ENCODE data around the gene CATSPERB. TPM values are rescaled to one million over a fixed set of nuclear protein-coding genes. Genes with fewer than 3 reads are reported as not detected.

Gene CATSPERB
- total RNA-seq, 4 donors from 2014 or later = 0.11 to 2.9 (median 0.91) TPM

DNA sequence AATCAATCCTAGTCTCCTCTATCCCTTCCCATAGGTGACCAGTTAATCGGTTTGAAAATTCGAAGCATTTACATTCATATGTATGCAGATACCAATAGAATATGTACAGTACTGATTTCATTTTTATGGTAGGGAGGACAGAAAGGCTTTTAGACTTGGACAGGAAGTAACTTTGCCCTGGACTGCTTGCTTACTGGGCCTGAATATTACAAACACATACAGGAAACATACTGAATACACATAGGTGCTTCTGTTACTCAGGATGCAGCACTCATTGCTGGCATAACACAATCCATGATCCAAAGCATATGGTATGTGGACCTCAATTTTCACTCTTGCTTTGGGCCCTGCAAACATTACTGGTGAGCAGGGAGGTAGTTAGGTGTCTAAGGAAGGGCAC lies 71.1 kb downstream of the CATSPERB start:
- no peak for DNase-seq (ENCODE audit: extremely low spot score)

DNA sequence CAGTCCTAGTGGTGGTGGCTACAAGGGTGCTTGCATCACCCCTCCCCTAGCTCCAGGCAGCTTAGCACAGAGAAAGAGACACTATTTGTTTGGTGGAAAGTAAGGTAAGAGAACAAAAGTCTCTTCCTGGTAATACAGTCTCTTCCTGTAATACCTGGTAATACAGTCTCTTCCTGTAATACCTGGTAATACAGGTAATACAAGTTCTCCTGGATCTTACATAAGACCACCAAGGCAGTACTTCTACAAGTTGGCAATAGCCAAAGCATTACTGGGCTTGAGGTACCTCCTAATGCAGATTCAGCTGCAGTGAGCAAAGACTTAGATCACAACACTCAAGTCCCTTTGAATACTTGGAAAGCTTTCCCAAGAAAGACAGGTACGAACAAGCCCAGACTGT lies 77.0 kb downstream of the CATSPERB start:
- 88% methylated on average over 1 of the region's 1 CpG for whole genome bisulfite sequencing
- Histone ChIP-seq H3K27me3 (no peaks in the 10 kb centered on the region), H3K9me3 (no peaks in the 10 kb centered on the region), H3K4me3 (no peak overlapping the region), H3K36me3 (no peaks in the 10 kb centered on the region), H3K4me1 (peaks cover 0 to 5% (median 4%) of the 10 kb centered on the region in 4 donors), H3K27ac (replicated peaks in 1 of 4) (no peak overlapping the region)
- DNase-seq (ENCODE audit: extremely low spot score) = no peak
- intact Hi-C loops (cut with DNase I) = loop anchor here (5.0 kb wide), 1 partner anchor 342 kb away; no protein-coding TSS in a partner anchor
- TF ChIP-seq POLR2AphosphoS5 (IDR thresholded peaks at IDR 0.05) (no peak), EP300 (IDR thresholded peaks at IDR 0.05) (no peak), POLR2A (IDR thresholded peaks at IDR 0.05; ENCODE audit: low read depth) (no peak)
- TF ChIP-seq, protein P1, sequence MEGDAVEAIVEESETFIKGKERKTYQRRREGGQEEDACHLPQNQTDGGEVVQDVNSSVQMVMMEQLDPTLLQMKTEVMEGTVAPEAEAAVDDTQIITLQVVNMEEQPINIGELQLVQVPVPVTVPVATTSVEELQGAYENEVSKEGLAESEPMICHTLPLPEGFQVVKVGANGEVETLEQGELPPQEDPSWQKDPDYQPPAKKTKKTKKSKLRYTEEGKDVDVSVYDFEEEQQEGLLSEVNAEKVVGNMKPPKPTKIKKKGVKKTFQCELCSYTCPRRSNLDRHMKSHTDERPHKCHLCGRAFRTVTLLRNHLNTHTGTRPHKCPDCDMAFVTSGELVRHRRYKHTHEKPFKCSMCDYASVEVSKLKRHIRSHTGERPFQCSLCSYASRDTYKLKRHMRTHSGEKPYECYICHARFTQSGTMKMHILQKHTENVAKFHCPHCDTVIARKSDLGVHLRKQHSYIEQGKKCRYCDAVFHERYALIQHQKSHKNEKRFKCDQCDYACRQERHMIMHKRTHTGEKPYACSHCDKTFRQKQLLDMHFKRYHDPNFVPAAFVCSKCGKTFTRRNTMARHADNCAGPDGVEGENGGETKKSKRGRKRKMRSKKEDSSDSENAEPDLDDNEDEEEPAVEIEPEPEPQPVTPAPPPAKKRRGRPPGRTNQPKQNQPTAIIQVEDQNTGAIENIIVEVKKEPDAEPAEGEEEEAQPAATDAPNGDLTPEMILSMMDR (IDR thresholded peaks at IDR 0.05) = no peak

More for the DNA sequence above, 71.1 kb downstream of the CATSPERB start:
- no peaks in the 10 kb centered on the region for H3K4me1 ChIP-seq
- no peak overlapping the region for H3K27ac ChIP-seq (replicated peaks in 1 of 4)
- intact Hi-C loops (cut with DNase I) = no loop called here
- H3K4me3 ChIP-seq = no peak overlapping the region
- no peaks in the 10 kb centered on the region for H3K9me3 ChIP-seq
- TF ChIP-seq POLR2A (IDR thresholded peaks at IDR 0.05; ENCODE audit: low read depth) (no peak), EP300 (IDR thresholded peaks at IDR 0.05) (no peak), POLR2AphosphoS5 (IDR thresholded peaks at IDR 0.05) (no peak)
- TF ChIP-seq, protein P1 (IDR thresholded peaks at IDR 0.05) = no peak
- WGBS = 89% methylated on average over 2 of the region's 2 CpGs
- no peaks in the 10 kb centered on the region for H3K27me3 ChIP-seq
- no peaks in the 10 kb centered on the region for H3K36me3 ChIP-seq

DNA sequence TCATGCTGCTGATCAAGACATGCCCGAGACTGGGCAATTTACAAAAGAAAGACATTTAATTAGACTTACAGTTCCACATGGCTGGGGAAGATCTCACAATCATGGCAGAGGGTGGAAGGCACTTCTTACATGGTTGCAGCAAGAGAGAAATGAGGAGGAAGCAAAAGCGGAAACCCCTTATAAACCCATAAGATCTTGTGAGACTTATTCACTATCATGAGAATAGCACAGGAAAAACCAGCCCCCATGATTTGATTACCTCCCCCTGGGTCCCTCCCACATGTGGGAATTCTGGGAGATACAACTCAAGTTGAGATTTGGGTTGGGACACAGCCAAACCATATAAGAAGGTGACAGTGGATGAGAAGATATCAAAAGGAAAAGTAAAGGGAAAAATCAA lies 78.4 kb downstream of the CATSPERB start:
- TF ChIP-seq EP300 (IDR thresholded peaks at IDR 0.05) = no peak
- TF ChIP-seq, protein P1 (IDR thresholded peaks at IDR 0.05) = no peak
- TF ChIP-seq POLR2AphosphoS5 (IDR thresholded peaks at IDR 0.05) = no peak
- no peak for TF ChIP-seq POLR2A (IDR thresholded peaks at IDR 0.05; ENCODE audit: low read depth)

DNA sequence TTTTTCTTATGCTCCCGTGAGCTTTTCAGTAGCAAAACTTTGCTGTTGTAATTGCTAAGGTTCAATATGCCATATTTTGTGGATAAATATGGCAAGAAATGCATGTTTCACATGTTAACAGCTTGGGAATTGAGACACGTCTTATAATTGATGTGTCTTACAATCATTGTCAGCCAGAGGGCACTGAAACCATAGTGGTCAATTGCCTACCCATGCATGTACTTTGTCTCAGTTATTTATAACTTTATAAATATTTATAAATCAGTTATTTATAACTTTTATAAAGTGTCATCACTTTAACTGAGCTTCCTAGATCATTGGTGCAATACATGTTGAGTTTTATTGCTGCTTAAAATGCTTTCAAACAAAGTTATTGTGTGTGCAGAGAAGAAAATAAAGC lies 82.0 kb downstream of the CATSPERB start:
- 4% methylated on average over 2 of the region's 2 CpGs for whole genome bisulfite sequencing
- TF ChIP-seq POLR2A (IDR thresholded peaks at IDR 0.05; ENCODE audit: low read depth) = no peak
- no peak for TF ChIP-seq EP300 (IDR thresholded peaks at IDR 0.05)
- TF ChIP-seq, protein P1 (IDR thresholded peaks at IDR 0.05) = peak; percentile 66 to 75 (median 67)
- Histone ChIP-seq H3K4me1 (peaks cover 0 to 7% (median 5%) of the 10 kb centered on the region in 4 donors), H3K27me3 (no peaks in the 10 kb centered on the region), H3K36me3 (no peaks in the 10 kb centered on the region), H3K9me3 (no peaks in the 10 kb centered on the region), H3K4me3 (no peak overlapping the region), H3K27ac (replicated peaks in 1 of 4) (no peak overlapping the region)
- intact Hi-C loops (cut with DNase I) = loop anchor here (2.0 to 5.0 kb wide), 2 partner anchors 261 to 347 kb away; no protein-coding TSS in a partner anchor
- DNase-seq (ENCODE audit: extremely low spot score) = no peak

More for the DNA sequence above, 78.4 kb downstream of the CATSPERB start:
- 97% methylated on average over 2 of the region's 2 CpGs for WGBS
- H3K4me3 ChIP-seq = no peak overlapping the region
- no peaks in the 10 kb centered on the region for H3K27me3 ChIP-seq
- no peaks in the 10 kb centered on the region for H3K9me3 ChIP-seq
- no peaks in the 10 kb centered on the region for H3K36me3 ChIP-seq
- intact Hi-C loops (cut with DNase I) = loop anchor here (5.0 kb wide), 1 partner anchor 344 kb away; no protein-coding TSS in a partner anchor
- DNase-seq (ENCODE audit: extremely low spot score) = no peak
- H3K27ac ChIP-seq (replicated peaks in 1 of 4) = no peak overlapping the region
- H3K4me1 ChIP-seq = peaks cover 0 to 7% (median 5%) of the 10 kb centered on the region in 4 donors

DNA sequence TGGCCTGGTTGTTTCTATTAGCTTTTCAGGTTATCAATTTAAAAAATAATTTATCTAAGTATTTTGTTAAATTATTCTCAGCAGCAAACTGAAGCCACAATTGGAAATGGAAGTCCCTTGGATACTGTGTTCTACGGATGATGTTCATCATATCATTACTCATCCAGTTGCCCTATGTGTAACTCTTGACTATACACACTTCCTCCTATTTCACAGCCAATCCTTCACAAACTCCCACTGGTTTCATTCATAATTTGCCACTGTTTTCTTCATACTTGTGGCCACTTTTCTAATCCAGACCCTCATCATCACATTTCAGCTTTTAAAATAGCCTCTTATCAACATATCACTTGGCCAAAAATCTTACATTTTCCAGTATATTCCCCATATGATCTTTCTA lies 84.0 kb downstream of the CATSPERB start:
- Histone ChIP-seq H3K9me3 (no peaks in the 10 kb centered on the region), H3K4me1 (peaks cover 0 to 7% (median 5%) of the 10 kb centered on the region in 4 donors), H3K27me3 (no peaks in the 10 kb centered on the region), H3K4me3 (no peak overlapping the region), H3K36me3 (no peaks in the 10 kb centered on the region), H3K27ac (replicated peaks in 1 of 4) (no peak overlapping the region)
- intact Hi-C loops (cut with DNase I) = no loop called here
- no peak for DNase-seq (ENCODE audit: extremely low spot score)
- 81% methylated on average over 1 of the region's 1 CpG for WGBS
- TF ChIP-seq, protein P1 (IDR thresholded peaks at IDR 0.05) = no peak
- TF ChIP-seq EP300 (IDR thresholded peaks at IDR 0.05) (no peak), POLR2AphosphoS5 (IDR thresholded peaks at IDR 0.05) (no peak), POLR2A (IDR thresholded peaks at IDR 0.05; ENCODE audit: low read depth) (no peak)

All from esophagus muscularis mucosa (tissue), 4 donors.